ENCODE results near the gene JDP2. TPM values are rescaled to one million over a fixed set of nuclear protein-coding genes. Genes with fewer than 3 reads are reported as not detected.

The JDP2 gene
- total RNA-seq, 4 donors from 2014 or later: 59.7 to 141 (median 78.4) TPM

GRCh38 chr14:75430116-75430515, 2.3 kb downstream of the JDP2 start:
- no peak for ATAC-seq (ENCODE audit: low FRiP score)
- no peak for TF ChIP-seq CTCF (IDR thresholded peaks at IDR 0.05)
- DNase-seq (ENCODE audit: low spot score): no peak

GRCh38 chr14:75430526-75430925, 2.7 kb downstream of the JDP2 start:
- ATAC-seq (ENCODE audit: low FRiP score) (no peak), DNase-seq (ENCODE audit: low spot score) (no peak)
- TF ChIP-seq CTCF (IDR thresholded peaks at IDR 0.05): no peak

GRCh38 chr14:75430976-75431375, 3.2 kb downstream of the JDP2 start:
- ATAC-seq (ENCODE audit: low FRiP score) (no peak), DNase-seq (ENCODE audit: low spot score) (no peak)
- no peak for TF ChIP-seq CTCF (IDR thresholded peaks at IDR 0.05)

GRCh38 chr14:75431827-75432226, 4.0 kb downstream of the JDP2 start:
- ATAC-seq (ENCODE audit: low FRiP score) (no peak), DNase-seq (ENCODE audit: low spot score) (no peak)
- no peak for TF ChIP-seq CTCF (IDR thresholded peaks at IDR 0.05)

GRCh38 chr14:75432411-75432810, 4.6 kb downstream of the JDP2 start:
- no peak for DNase-seq (ENCODE audit: low spot score)
- no peak for TF ChIP-seq CTCF (IDR thresholded peaks at IDR 0.05)

GRCh38 chr14:75433631-75434071, 5.8 kb downstream of the JDP2 start:
- no peak for TF ChIP-seq CTCF (IDR thresholded peaks at IDR 0.05)
- ATAC-seq (ENCODE audit: low FRiP score): no peak
- no peak for DNase-seq (ENCODE audit: low spot score)

More at GRCh38 chr14:75432411-75432810, 4.6 kb downstream of the JDP2 start:
- ATAC-seq (ENCODE audit: low FRiP score): no peak

- DNase-seq (ENCODE audit: low spot score) (no peak), ATAC-seq (ENCODE audit: low FRiP score) (no peak)
- TF ChIP-seq CTCF (IDR thresholded peaks at IDR 0.05): no peak
Observed at GRCh38 chr14:75434138-75434889, 6.5 kb downstream of the JDP2 start.
